NT2/D1 (cell line): ENCODE results near the gene FBXL20.
"Not testable (repeated sequence)": the region's sequence is repeated elsewhere in the genome, so short reads cannot be mapped to it uniquely, and the experiment has no call there.

Experiments used
- DNase-seq: peaks from one replicate; pipeline ENCODE4 v3.0.0-alpha.2; 2011; ENCODE audit warnings: low read depth, low spot score
- H3K27me3 ChIP-seq: 2 replicates; pipeline ENCODE4 v1.6.0; 2011; ENCODE audit warnings: mild to moderate bottlenecking; ENCODE audit not compliant: insufficient read length, insufficient read depth
- H3K36me3 ChIP-seq: 2 replicates; pipeline ENCODE4 v1.6.1; 2011; ENCODE audit warnings: mild to moderate bottlenecking, low read length, mixed read lengths; ENCODE audit not compliant: insufficient read depth, insufficient read length
- H3K4me1 ChIP-seq: 2 replicates; pipeline ENCODE4 v1.5.1; 2011; ENCODE audit not compliant: insufficient read depth, insufficient read length
- H3K4me3 ChIP-seq: 2 replicates; pipeline ENCODE4 v1.5.1; 2011; ENCODE audit warnings: low read depth; ENCODE audit not compliant: insufficient read length
- H3K9ac ChIP-seq: 2 replicates; pipeline ENCODE4 v1.6.0; 2011; ENCODE audit warnings: low read depth; ENCODE audit not compliant: insufficient read length
- H3K9me3 ChIP-seq: 2 replicates; pipeline ENCODE4 v1.5.1; 2011; ENCODE audit warnings: mild to moderate bottlenecking, low read length; ENCODE audit not compliant: insufficient read depth
- SUZ12 ChIP-seq: IDR thresholded peaks from 2 replicates; pipeline ENCODE4 v1.6.1; 2011; ENCODE audit not compliant: insufficient read length, insufficient read depth; ENCODE audit errors: extremely low read depth
- YY1 ChIP-seq: IDR thresholded peaks from 2 replicates; pipeline ENCODE4 v1.6.1; 2011; ENCODE audit not compliant: insufficient read length, insufficient read depth
- ZNF274 ChIP-seq: IDR thresholded peaks from 2 replicates; pipeline ENCODE4 v1.6.1; 2011; ENCODE audit warnings: mild to moderate bottlenecking, low read depth, low read length

The FBXL20 gene

GRCh38 chr17:39284685-39285084 is 116.7 kb downstream of the FBXL20 start:
- TF ChIP-seq ZNF274 (no peak), SUZ12 (no peak), YY1 (no peak)
- H3K4me3 ChIP-seq: no peak overlapping the region
- no peaks in the 10 kb centered on the region for H3K36me3 ChIP-seq
- no peak for DNase-seq
- no peaks in the 10 kb centered on the region for H3K4me1 ChIP-seq
- no peaks in the 10 kb centered on the region for H3K9me3 ChIP-seq
- no peaks in the 10 kb centered on the region for H3K27me3 ChIP-seq
- no peak overlapping the region for H3K9ac ChIP-seq

GRCh38 chr17:39283896-39284295 is 117.5 kb downstream of the FBXL20 start:
- H3K9me3 ChIP-seq: no peaks in the 10 kb centered on the region
- H3K4me1 ChIP-seq: no peaks in the 10 kb centered on the region
- no peak for DNase-seq
- no peaks in the 10 kb centered on the region for H3K27me3 ChIP-seq
- H3K4me3 ChIP-seq: no peak overlapping the region
- H3K9ac ChIP-seq: no peak overlapping the region
- no peak for TF ChIP-seq ZNF274
- TF ChIP-seq YY1: no peak
- TF ChIP-seq SUZ12: no peak
- no peaks in the 10 kb centered on the region for H3K36me3 ChIP-seq

GRCh38 chr17:39283098-39283497 is 118.3 kb downstream of the FBXL20 start:
- Histone ChIP-seq H3K9ac (no peak overlapping the region), H3K9me3 (no peaks in the 10 kb centered on the region), H3K27me3 (no peaks in the 10 kb centered on the region), H3K4me1 (no peaks in the 10 kb centered on the region), H3K4me3 (no peak overlapping the region), H3K36me3 (no peaks in the 10 kb centered on the region)
- no peak for DNase-seq
- TF ChIP-seq YY1: no peak
- no peak for TF ChIP-seq ZNF274
- no peak for TF ChIP-seq SUZ12

GRCh38 chr17:39281806-39282205 is 119.6 kb downstream of the FBXL20 start:
- H3K4me3 ChIP-seq: no peak overlapping the region
- H3K36me3 ChIP-seq: no peaks in the 10 kb centered on the region
- no peaks in the 10 kb centered on the region for H3K27me3 ChIP-seq
- no peaks in the 10 kb centered on the region for H3K4me1 ChIP-seq
- no peaks in the 10 kb centered on the region for H3K9me3 ChIP-seq
- no peak for DNase-seq
- no peak overlapping the region for H3K9ac ChIP-seq
- TF ChIP-seq SUZ12: no peak
- TF ChIP-seq YY1: no peak
- no peak for TF ChIP-seq ZNF274

GRCh38 chr17:39278246-39278645 is 123.2 kb downstream of the FBXL20 start:
- not testable (repeated sequence) for DNase-seq, H3K36me3 ChIP-seq

GRCh38 chr17:39277110-39277509 is 124.3 kb downstream of the FBXL20 start:
- no peak for DNase-seq
- TF ChIP-seq YY1 (no peak), SUZ12 (no peak), ZNF274 (no peak)
- H3K27me3 ChIP-seq: no peaks in the 10 kb centered on the region
- no peak overlapping the region for H3K4me3 ChIP-seq
- no peaks in the 10 kb centered on the region for H3K9me3 ChIP-seq
- no peaks in the 10 kb centered on the region for H3K4me1 ChIP-seq
- no peak overlapping the region for H3K9ac ChIP-seq
- no peaks in the 10 kb centered on the region for H3K36me3 ChIP-seq

More at GRCh38 chr17:39278246-39278645, 123.2 kb downstream of the FBXL20 start:
- not testable (repeated sequence) for H3K27me3 ChIP-seq, H3K4me3 ChIP-seq, H3K4me1 ChIP-seq, H3K9ac ChIP-seq, H3K9me3 ChIP-seq

- no peaks in the 10 kb centered on the region for H3K9me3 ChIP-seq
- no peak for DNase-seq
- H3K4me3 ChIP-seq: no peak overlapping the region
- H3K36me3 ChIP-seq: no peaks in the 10 kb centered on the region
- TF ChIP-seq YY1 (no peak), SUZ12 (no peak), ZNF274 (no peak)
- no peak overlapping the region for H3K9ac ChIP-seq
- no peaks in the 10 kb centered on the region for H3K27me3 ChIP-seq
- H3K4me1 ChIP-seq: no peaks in the 10 kb centered on the region
Observed at GRCh38 chr17:39276113-39276512, 125.3 kb downstream of the FBXL20 start.

- no peak overlapping the region for H3K9ac ChIP-seq
- TF ChIP-seq SUZ12 (no peak), ZNF274 (no peak)
- no peaks in the 10 kb centered on the region for H3K4me1 ChIP-seq
- no peaks in the 10 kb centered on the region for H3K27me3 ChIP-seq
- DNase-seq: no peak
- no peaks in the 10 kb centered on the region for H3K9me3 ChIP-seq
- H3K4me3 ChIP-seq: no peak overlapping the region
- H3K36me3 ChIP-seq: peaks cover 3% of the 10 kb centered on the region
Observed at GRCh38 chr17:39271546-39271945, 129.9 kb downstream of the FBXL20 start.
